22Rv1 (cell line): ENCODE measurements around the gene DSTN.

Source experiments
- H3K27ac ChIP-seq: fragments of 450-650 bp; 2 replicates; pipeline ENCODE4 v1.5.1; 2017
- ZFX ChIP-seq: fragments of 450-650 bp; IDR thresholded peaks from 2 replicates; pipeline ENCODE4 v1.6.1; 2017; ENCODE audit warnings: antibody characterized with exemption, borderline replicate concordance
- TF ChIP-seq, protein P1 (sequence below): fragments of 450-650 bp; IDR thresholded peaks from 2 replicates; pipeline ENCODE4 v1.5.1; 2017; ENCODE audit warnings: mild to moderate bottlenecking

The DSTN gene

DNA sequence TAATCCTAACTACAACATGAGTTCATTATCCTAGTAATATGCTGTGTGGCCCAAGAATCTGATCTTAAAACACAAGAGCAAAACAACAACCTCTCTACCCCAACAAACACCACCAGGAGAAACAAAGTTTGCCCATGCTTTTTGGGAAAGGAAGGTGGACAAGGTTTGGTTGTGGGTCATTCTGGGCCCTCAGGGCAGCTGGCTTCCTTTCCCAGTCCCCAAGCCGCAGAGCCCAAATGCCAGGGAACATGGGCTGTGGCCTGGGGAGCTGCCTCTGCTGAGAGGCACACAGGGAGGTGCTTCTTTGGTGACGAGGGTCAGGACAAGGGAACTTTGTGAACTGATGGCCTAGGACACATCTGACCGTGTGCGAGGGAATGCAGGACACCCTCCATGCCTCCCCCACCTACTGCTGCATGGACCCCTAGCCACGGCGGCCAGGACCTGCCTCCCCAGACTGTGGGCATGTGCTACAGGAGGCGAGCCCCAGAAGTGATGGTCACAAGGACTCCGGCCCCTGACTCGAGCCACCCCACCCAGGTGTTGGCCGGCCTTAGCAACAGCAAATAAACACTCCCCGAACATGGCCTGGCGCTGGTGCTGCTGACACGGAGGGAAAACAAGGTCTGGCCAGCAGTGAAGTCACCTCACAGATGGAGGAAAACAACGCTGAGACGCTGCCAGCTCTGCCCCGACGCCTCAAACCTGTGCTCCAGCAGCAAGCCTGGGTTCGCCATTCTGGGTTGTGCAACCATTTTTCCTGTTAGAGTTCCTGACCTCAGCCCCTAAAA is 56.5 kb downstream of the DSTN start:
- TF ChIP-seq ZFX, result no peak
- TF ChIP-seq, protein P1, sequence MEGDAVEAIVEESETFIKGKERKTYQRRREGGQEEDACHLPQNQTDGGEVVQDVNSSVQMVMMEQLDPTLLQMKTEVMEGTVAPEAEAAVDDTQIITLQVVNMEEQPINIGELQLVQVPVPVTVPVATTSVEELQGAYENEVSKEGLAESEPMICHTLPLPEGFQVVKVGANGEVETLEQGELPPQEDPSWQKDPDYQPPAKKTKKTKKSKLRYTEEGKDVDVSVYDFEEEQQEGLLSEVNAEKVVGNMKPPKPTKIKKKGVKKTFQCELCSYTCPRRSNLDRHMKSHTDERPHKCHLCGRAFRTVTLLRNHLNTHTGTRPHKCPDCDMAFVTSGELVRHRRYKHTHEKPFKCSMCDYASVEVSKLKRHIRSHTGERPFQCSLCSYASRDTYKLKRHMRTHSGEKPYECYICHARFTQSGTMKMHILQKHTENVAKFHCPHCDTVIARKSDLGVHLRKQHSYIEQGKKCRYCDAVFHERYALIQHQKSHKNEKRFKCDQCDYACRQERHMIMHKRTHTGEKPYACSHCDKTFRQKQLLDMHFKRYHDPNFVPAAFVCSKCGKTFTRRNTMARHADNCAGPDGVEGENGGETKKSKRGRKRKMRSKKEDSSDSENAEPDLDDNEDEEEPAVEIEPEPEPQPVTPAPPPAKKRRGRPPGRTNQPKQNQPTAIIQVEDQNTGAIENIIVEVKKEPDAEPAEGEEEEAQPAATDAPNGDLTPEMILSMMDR, result no peak
- no peak overlapping the region for H3K27ac ChIP-seq

DNA sequence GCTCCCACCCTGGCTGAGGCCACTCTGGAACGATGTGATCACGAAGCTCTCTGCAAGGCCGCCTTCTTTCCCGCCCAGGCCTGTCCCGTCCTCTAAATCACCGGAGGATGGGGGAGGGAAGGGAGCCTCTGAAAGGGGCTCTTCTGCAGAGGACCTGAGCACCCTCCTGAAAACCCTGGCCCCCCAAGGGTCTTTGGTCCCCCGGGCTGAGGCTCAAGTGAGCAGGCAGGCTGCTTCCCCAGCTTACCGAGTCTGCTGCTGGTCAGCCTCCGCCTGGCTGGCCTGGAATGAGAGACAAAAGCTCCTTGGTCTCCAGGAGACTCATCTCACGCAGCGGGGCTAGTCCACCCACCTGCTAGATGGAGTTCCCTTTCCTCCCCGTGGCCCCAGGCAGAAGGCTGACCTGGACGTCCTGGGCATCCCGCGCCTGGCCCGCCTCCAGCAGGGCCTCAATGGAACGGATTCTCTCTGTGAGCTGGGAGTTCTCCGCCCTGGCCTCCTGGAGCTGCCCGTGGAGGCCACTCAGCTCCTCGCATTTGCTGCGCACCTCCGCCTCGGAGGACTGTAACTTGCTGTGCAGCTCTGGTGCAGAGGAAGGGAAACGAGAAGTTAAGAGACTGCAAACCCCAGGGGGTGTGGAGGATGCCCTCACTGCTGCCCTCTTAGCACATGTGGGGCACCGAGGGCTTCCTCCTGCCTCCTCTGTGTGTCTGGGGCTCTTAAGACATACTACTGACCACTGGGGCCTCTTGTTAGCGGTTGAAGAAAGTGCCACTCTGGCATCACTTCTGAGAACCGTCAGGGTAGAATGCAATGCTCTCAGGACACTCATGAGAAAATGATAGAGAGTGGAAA is 57.5 kb downstream of the DSTN start:
- TF ChIP-seq, protein P1, result no peak
- TF ChIP-seq ZFX, result no peak
- H3K27ac ChIP-seq, result no peak overlapping the region

DNA sequence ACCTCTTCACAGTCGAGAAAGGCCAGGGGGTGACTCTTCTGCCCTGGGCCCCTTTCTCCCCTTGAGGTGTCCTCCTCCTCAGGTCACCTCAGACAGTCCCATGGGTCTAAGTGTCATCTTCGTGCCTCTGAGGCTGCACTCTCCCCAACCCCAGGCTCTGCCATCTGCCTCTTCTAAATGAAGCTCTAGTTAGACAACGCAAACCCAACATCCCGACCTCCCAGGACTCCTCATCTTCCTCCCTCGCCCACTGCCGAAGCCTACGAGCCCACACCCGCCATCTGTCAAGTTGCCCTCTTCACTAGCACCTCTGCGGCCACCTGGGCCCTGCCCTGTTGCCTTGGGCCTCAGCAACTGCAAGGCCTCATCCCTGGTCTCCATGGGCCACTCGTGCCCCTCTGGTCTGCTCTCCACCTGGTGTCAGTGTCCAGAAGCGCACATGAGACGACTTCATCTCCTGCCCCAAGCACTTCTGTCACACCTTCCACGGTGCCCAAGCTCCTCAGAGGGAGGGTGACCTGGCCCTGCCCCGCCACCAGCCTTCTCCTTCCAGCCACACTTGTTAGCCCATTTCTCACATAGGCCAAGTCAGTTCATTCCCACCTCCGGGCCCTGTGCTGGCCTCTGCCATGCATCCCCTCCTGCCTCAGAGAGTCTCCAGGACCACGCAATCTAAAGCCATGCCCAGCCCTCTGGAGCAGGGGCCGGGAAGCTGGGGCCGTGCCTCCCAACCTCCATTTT is 58.4 kb downstream of the DSTN start:
- TF ChIP-seq ZFX, result no peak
- TF ChIP-seq, protein P1, result no peak
- no peak overlapping the region for H3K27ac ChIP-seq

DNA sequence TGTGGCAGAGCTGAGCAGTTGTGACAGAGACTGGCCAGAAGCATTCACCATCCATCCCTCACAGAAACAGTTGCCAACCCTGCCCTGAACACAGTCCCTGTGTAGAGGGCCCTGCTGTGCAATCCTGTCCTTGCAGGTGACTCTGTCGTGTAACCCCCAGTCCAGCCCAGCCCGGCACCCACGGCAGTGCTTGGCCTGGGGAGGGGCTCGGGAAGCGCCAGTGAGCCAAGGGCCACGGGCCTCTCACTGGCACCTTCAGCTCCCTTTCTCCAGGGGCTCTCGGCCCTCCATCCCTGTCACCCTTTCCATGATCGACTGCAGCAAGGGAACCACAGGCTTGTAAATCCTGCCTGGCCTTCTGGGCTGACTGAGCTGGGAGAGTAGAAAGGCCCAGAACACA is 59.1 kb downstream of the DSTN start:
- H3K27ac ChIP-seq, result no peak overlapping the region
- TF ChIP-seq, protein P1, result no peak
- no peak for TF ChIP-seq ZFX

DNA sequence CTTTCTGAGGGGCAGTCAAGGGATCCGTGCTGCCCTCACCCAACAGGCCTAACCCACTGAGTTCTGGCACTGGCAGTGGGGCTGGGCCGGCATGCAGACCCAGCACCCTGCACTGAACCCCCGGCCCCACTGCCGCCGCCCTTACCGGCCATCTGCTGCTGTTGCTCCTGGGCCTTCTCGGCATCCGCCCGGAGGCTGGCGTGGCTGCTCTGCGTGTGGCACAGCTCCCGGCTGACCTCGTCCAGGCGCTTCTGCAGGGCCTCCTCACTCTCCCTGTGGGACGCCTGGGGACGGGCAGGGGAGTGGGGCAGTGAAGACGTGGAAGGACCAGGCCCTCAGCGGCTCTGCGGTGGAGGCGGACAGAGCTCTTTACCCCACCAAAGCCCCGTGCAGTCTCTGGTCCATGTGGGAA is 59.8 kb downstream of the DSTN start:
- TF ChIP-seq, protein P1, result no peak
- no peak for TF ChIP-seq ZFX
- H3K27ac ChIP-seq, result no peak overlapping the region

DNA sequence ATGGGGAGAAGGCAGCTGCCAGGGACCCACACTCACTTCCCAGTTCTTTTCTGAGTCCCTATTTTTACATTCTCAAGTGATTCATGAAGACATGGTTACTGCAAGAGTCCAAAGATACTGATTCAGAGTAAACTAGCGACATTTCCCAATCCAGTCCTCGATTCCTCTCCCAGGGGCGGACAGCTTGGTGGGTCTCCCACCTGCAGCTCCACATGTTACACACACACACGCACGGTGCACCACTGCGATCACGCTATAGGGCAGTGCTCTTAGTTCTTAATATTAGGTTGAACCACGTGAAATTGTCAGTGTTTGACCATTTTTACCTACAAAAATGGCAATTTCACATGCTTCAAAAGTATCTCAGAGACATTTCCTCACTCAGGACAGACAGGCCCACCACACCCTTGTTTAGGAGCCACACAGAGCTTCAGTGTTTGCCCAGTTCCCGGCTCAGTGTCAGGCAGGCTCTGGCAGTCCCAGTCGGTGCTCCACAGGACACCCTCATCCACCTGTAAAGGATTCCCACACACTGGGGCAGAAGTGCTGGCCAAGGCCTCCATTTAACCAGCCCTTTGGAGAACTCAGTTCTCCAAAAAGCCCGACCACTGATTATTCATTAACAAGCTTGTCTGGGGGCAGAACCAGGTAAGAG is 60.4 kb downstream of the DSTN start:
- TF ChIP-seq, protein P1, result no peak
- TF ChIP-seq ZFX, result no peak
- no peak overlapping the region for H3K27ac ChIP-seq
